Measurements from ENCODE around the gene PCBP1.
"Not testable (repeated sequence)": the region's sequence is repeated elsewhere in the genome, so short reads cannot be mapped to it uniquely, and the experiment has no call there.

Gene PCBP1

DNA sequence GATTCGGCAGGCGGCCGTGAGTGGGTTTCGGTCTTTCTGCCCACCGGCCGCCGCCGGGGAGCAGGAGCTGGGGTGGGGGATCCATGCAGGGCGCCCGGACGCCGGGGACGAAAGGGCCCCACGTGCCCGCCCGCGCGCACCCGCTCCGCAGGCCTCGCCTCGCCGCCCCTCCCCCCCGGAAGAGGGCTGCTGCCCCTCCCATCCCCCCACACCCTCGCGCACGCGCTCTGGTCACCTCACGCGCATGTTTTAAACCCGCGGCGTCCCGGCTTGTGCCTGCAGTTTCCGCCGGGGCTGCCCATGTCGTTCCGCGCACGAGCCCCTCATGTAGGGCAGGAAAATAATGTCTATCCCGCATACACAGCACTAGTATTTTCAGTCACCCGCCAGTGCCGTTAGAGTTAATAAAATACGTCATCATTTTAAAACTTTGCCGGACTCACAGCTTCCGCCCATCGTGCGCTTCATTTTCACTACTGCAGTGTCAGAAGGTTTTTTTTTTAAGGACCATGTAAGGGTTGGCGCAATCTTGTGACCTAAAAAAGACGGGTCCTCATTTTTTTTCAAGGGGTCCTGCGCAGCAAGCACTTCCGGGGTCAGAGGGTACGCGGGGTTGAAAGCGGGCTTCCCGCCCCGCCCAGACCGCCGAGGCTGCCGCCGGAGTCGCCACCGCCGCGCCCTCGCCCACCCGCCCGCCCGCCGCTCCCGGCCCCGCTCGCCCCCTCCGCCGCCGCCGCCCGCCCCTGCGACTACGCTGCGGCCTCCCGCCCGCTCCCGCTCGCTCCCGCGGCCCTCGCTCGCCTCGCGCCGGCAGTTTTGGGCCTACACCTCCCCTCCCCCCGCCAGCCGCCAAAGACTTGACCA is at the start of gene PCBP1:
PCBP1 (plus strand) TSS at position 640 of the 864 bp plus-strand sequence. CDS start 267 bp downstream, outside the sequence.
- DNase-seq (ENCODE audit: low spot score) = peak; percentile 93

- no peak for DNase-seq (ENCODE audit: low spot score)
Measured at GRCh38 chr2:70039366-70039765, 47.9 kb upstream of the PCBP1 start.

- no peak for DNase-seq (ENCODE audit: low spot score)
Measured at GRCh38 chr2:70041663-70042062, 45.6 kb upstream of the PCBP1 start.

DNA sequence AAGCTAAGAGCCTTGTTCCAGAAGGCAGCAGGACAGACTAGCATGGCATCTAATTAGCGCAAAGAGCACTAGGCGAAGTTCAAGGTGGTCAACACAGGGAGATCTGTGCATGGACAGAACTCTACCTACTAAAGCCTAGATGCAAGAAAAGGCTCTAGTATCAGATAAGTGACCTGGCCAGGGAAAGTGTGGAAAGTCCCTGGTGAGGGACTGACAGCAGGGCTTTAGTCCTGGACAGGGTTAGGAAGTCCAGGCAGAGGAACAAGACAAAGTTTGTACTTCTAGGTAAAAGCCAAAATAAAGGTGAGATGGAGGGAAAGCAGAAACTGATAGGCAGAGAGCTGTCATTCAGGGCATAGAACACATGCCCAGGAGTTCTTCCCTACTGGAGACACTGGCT is 45.0 kb upstream of the PCBP1 start:
- no peak for DNase-seq (ENCODE audit: low spot score)

- no peak for DNase-seq (ENCODE audit: low spot score)
Measured at GRCh38 chr2:70043252-70043875, 43.9 kb upstream of the PCBP1 start.

DNA sequence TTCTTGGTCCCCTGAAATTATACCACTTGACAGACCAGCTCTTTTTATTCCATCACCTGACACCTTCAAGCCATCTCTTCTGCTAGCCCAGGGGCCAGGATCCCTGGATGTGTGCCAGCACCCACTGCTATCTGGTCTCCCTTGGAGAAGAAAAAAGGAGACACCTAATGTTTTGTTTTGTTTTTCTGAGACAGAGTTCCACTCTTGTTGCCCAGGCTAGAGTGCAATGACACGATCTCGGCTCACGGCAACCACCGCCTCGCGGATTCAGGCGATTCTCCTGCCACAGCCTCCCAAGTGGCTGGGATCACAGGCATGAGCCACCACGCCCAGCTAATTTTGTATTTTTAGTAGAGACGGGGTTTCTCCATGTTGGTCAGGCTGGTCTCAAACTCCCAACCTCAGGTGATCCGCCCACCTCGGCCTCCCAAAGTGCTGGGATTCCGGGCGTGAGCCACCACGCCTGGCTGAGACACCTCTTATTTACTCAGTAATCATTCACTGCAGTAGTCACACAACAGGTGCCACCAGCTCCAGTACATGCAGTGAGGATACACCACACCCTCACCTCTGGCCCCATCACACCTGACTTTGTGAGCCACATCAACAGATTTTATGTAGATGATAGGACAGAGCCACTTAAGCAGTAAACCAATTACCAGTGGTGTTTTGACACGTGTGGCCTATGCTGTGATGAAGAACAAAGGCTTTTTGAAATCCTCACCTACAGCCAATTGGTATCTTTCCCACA is 42.8 kb upstream of the PCBP1 start:
- no peak for DNase-seq (ENCODE audit: low spot score)

DNA sequence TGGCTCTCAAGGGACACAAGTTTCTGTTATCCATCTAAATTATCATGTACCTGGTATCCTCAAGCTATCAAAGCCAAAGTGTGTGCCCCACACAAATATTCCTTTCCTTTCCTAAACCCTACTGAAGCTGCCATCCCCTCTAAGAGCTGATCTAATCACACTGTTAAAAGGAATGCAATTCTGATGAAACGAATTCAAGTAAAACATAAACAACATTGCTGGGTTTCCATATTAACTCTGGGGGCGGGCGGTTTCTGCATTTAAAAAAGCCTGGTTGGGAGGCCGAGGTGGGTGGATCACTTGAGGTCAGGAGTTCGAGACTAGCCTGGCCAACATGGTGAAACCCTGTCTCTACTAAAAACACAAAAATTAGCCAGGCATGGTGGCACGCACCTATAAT is 41.9 kb upstream of the PCBP1 start:
- no peak for DNase-seq (ENCODE audit: low spot score)

DNA sequence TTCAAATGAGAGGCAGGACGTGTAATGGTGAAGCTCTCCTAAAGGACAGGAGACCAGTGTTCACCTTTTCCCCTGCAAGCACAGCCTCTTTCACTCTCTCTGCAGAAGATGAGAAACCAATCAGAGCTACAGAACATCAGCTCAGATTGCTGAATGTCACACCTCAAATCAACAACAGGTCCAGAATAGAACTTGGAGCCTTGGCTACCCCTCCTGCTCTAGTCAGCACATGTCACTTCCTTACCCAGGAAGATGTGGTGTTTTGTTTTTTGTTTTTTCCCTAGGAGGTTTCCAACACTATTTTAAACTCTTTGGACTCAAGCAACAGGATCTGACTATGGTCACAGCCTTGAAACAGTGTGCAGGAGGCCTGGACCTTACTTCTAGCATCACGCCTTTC is 41.3 kb upstream of the PCBP1 start:
- no peak for DNase-seq (ENCODE audit: low spot score)

- DNase-seq (ENCODE audit: low spot score) = no peak
Measured at GRCh38 chr2:70046534-70046933, 40.7 kb upstream of the PCBP1 start.

- no peak for DNase-seq (ENCODE audit: low spot score)
Measured at GRCh38 chr2:70047451-70047850, 39.8 kb upstream of the PCBP1 start.

DNA sequence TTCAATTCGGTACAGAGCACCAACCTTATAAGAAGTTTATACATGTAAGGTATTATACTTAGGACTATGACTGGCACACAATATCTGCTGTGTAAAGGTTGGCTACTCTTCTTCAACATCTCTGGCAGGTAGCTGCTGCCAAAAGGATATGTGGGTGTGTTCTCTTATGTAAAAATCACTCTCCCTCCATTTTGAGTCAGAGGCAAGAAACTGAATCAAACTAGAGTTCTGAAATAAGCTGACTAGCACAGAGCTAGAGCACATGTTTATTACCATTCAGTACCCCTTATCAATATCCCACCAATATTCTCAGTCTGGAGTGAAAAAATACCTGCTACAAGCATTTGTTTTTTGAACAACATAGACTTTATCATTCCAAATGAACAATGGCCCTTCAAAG is 38.0 kb upstream of the PCBP1 start:
- DNase-seq (ENCODE audit: low spot score) = peak; percentile 44

- no peak for DNase-seq (ENCODE audit: low spot score)
Measured at GRCh38 chr2:70050631-70051425, 36.4 kb upstream of the PCBP1 start.

DNA sequence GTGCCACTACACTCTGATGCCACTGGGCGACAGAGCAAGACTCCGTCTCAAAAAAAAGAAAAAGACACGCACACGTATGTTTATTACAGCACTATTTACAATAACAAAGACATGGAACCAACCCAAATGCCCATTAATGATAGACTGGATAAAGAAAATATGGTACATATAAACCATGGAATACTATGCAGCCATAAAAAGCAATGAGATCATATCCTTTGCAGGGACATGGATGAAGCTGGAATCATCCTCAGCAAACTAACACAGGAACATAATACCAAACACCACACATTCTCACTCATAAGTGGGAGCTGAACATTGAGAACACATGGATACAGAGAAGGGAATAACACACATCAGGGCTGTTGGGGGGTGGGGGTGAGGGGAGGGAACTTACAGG is 32.0 kb upstream of the PCBP1 start:
- DNase-seq (ENCODE audit: low spot score) = not testable (repeated sequence)

GRCh38 chr2:70061317-70061716 is 26.0 kb upstream of the PCBP1 start:
- no peak for DNase-seq (ENCODE audit: low spot score)

DNA sequence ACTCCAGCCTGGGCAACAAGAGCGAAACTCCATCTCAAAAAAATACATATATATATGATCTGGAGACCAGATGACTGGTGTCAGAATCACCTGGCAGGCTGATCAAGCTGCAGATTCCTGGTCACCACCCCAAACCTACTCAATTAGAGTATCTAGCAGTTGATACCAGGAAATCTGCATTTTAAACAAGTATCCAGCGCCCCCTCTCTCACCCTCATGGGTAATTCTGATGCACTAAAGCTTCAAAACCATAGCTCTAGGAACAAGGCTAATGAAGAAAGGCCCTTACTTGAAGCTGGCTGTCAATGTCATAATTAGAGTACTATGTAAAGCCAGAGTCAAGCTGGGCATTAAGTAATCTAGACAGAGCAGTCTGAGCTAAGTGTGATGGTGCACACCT is 25.0 kb upstream of the PCBP1 start:
- no peak for DNase-seq (ENCODE audit: low spot score)

DNA sequence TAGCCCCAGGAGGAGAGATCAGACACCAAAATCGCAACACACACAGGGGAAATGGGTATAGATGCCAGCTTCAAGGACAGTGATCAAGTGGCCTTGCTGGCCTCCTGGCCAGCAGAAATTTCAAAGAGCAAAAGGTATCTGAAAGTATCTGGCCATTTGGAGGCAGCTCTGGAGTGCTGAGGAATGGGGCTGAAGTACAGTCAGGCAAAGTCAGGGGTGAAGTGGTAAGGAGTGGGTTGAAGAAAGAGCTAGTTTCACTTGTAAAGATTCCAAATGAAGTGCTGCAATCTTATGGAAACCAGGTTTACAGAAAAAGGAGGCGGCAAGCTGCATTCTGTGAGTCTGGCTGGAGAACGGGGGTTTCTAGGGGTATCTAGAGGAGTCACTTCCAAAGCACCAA is 19.2 kb upstream of the PCBP1 start:
- no peak for DNase-seq (ENCODE audit: low spot score)

DNA sequence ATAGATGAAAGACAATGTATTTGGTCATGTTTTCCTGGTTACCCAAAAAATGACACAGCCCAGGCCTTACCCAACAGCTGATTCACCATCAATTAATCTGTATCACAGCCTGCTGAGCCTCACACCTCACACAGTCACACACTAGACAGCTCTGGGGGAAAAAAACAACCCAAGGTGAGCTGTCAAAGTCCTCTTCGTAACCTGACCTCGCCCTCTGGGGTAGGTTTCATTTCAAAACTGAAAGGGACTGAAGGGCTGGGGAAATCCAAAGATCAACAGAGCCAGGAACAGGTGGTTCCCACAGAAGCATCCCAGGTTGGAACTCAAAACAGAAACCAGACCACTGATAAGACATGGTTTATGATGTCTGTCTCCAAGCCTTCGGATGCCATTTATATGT is 18.2 kb upstream of the PCBP1 start:
- no peak for DNase-seq (ENCODE audit: low spot score)

- DNase-seq (ENCODE audit: low spot score) = peak; percentile 90
Measured at GRCh38 chr2:70070542-70071268, 16.6 kb upstream of the PCBP1 start.

DNA sequence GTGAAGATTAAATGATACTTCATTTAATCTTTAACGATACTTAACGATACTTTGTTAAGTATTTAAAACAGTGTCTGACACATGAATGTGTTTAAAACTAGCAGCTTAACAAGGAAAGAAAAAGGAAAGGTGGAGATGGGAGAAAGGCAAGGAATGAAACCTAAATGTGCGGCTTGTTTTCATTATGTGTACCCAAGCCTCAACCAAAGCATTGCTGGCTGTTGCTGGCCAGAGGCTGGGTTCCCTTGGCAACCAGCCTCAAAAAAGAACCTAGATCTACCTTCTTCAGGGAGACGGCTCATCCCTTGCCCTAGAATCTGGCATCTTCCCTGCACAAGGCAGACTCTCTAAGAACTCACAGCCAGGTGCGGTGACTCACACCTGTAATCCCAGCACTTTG is 13.8 kb upstream of the PCBP1 start:
- no peak for DNase-seq (ENCODE audit: low spot score)

GRCh38 chr2:70078384-70078783 is 8.9 kb upstream of the PCBP1 start:
- DNase-seq (ENCODE audit: low spot score) = no peak

DNA sequence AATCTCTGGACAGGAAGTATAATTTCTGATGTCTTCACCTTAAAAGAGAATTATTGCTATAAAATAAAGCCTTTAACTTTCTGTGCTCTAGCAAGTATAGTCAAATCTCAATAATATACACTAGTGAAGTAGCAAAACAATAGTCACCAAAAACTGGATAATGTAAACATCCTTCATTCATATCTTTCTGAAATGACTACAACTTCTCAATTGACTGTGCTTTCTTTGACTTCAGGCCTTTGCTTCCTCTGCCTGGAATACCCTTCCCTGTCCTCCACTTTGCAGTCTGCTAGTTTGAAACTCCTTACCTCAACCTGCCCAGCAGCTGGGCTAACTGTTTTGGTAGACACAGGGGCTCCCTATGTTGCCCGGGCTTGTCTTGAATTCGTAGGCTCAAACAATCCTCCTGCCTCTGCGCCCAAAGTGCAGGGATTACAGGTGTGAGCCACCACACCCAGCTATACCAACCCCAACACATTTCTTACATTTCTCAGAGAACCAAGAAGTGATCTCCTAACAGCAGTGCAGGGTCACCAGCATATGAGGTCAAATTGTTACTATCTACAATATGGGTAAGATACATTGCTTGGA is 6.6 kb upstream of the PCBP1 start:
- DNase-seq (ENCODE audit: low spot score) = no peak
